Suprapubic skin (tissue), 4 donors: ENCODE results near the gene RAB3GAP2.

ENCODE experiments used
- POLR2A ChIP-seq, 2 donors: fragments of 450-650 bp; IDR thresholded peaks; one replicate each; pipeline ENCODE4 v1.6.1; 2017; ENCODE audit warnings: antibody characterized with exemption in 2 of 2, mild to moderate bottlenecking in 2 of 2, moderate library complexity in 2 of 2
- POLR2AphosphoS5 ChIP-seq, 3 donors: sonication (generic); formaldehyde crosslinking; IDR thresholded peaks; one replicate each; pipeline ENCODE4 v1.6.1; 2017; ENCODE audit warnings: antibody characterized with exemption in 3 of 3
- TF ChIP-seq, protein P1 (sequence below), 2 donors: fragments of 200-600 bp in 1 of 2; fragments of 450-650 bp in 1 of 2; sonication (generic) in 1 of 2; IDR thresholded peaks; one replicate each; pipeline ENCODE4 v1.5.1; 2016 to 2019; ENCODE audit warnings: antibody characterized with exemption in 2 of 2, mild to moderate bottlenecking in 1 of 2, moderate library complexity in 1 of 2

DNA sequence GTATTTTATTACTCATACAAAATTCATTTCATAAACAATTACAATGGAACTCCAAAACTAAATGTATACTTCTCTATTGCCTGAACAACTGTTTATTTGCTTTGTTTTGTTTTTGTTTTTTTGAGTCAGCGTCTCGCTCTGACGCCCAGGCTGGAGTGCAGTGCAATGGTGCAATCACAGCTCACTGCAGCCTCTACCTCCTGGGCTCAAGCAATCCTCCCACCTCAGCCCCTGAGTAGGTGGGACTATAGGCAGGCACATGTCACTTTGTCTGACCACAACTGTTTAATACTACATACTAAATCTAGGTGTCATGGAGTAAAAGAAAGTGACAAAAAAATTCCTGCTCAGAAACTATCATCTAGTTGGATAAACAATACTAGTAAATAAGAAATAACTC, 49.3 kb downstream of the RAB3GAP2 start:
- TF ChIP-seq, protein P1, sequence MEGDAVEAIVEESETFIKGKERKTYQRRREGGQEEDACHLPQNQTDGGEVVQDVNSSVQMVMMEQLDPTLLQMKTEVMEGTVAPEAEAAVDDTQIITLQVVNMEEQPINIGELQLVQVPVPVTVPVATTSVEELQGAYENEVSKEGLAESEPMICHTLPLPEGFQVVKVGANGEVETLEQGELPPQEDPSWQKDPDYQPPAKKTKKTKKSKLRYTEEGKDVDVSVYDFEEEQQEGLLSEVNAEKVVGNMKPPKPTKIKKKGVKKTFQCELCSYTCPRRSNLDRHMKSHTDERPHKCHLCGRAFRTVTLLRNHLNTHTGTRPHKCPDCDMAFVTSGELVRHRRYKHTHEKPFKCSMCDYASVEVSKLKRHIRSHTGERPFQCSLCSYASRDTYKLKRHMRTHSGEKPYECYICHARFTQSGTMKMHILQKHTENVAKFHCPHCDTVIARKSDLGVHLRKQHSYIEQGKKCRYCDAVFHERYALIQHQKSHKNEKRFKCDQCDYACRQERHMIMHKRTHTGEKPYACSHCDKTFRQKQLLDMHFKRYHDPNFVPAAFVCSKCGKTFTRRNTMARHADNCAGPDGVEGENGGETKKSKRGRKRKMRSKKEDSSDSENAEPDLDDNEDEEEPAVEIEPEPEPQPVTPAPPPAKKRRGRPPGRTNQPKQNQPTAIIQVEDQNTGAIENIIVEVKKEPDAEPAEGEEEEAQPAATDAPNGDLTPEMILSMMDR (IDR thresholded peaks at IDR 0.05) = no peak
- TF ChIP-seq POLR2AphosphoS5 (IDR thresholded peaks at IDR 0.05) (no peak), POLR2A (IDR thresholded peaks at IDR 0.05) (no peak)
